Measurements from ENCODE around the gene POLR3K. TPM values are rescaled to one million over a fixed set of nuclear protein-coding genes. Genes with fewer than 3 reads are reported as not detected.
"Not testable (repeated sequence)": the region's sequence is repeated elsewhere in the genome, so short reads cannot be mapped to it uniquely, and the experiment has no call there.

Gene POLR3K
- total RNA-seq, 1 donor = 5.6 TPM

GRCh38 chr16:50769-51591 lies 2.4 kb downstream of the POLR3K start:
- DNase-seq (ENCODE audit: low read depth) = no peak
- no peak for TF ChIP-seq CTCF (IDR thresholded peaks at IDR 0.05; ENCODE audit: insufficient read depth, low read depth, low read length)
- no peak overlapping the region for H3K4me3 ChIP-seq (ENCODE audit: low read depth, low read length)

GRCh38 chr16:47234-47633 lies 6.2 kb downstream of the POLR3K start:
- no peak for TF ChIP-seq CTCF (IDR thresholded peaks at IDR 0.05; ENCODE audit: insufficient read depth, low read depth, low read length)
- no peak overlapping the region for H3K4me3 ChIP-seq (ENCODE audit: low read depth, low read length)
- no peak for DNase-seq (ENCODE audit: low read depth)

GRCh38 chr16:46510-46909 lies 6.9 kb downstream of the POLR3K start:
- not testable (repeated sequence) for DNase-seq (ENCODE audit: low read depth); H3K4me3 ChIP-seq (ENCODE audit: low read depth, low read length)

- no peak for TF ChIP-seq CTCF (IDR thresholded peaks at IDR 0.05; ENCODE audit: insufficient read depth, low read depth, low read length)
- H3K4me3 ChIP-seq (ENCODE audit: low read depth, low read length) = no peak overlapping the region
- DNase-seq (ENCODE audit: low read depth) = no peak
Observed at GRCh38 chr16:45454-45853, 8.0 kb downstream of the POLR3K start.

GRCh38 chr16:44655-45054 lies 8.8 kb downstream of the POLR3K start:
- no peak overlapping the region for H3K4me3 ChIP-seq (ENCODE audit: low read depth, low read length)
- no peak for TF ChIP-seq CTCF (IDR thresholded peaks at IDR 0.05; ENCODE audit: insufficient read depth, low read depth, low read length)
- no peak for DNase-seq (ENCODE audit: low read depth)

- no peak overlapping the region for H3K4me3 ChIP-seq (ENCODE audit: low read depth, low read length)
- TF ChIP-seq CTCF (IDR thresholded peaks at IDR 0.05; ENCODE audit: insufficient read depth, low read depth, low read length) = no peak
- no peak for DNase-seq (ENCODE audit: low read depth)
Observed at GRCh38 chr16:43294-43693, 10.1 kb downstream of the POLR3K start.

- DNase-seq (ENCODE audit: low read depth) = no peak
- no peak overlapping the region for H3K4me3 ChIP-seq (ENCODE audit: low read depth, low read length)
- no peak for TF ChIP-seq CTCF (IDR thresholded peaks at IDR 0.05; ENCODE audit: insufficient read depth, low read depth, low read length)
Observed at GRCh38 chr16:42691-43090, 10.7 kb downstream of the POLR3K start.

Data from fibroblast of villous mesenchyme (primary cell).